ENCODE results near the gene HBZ.
A peak's percentile ranks its signal among the peaks of the same experiment; 100 is the strongest.
"Not testable (repeated sequence)": the region's sequence is repeated elsewhere in the genome, so short reads cannot be mapped to it uniquely, and the experiment has no call there.

HBZ gene

DNA sequence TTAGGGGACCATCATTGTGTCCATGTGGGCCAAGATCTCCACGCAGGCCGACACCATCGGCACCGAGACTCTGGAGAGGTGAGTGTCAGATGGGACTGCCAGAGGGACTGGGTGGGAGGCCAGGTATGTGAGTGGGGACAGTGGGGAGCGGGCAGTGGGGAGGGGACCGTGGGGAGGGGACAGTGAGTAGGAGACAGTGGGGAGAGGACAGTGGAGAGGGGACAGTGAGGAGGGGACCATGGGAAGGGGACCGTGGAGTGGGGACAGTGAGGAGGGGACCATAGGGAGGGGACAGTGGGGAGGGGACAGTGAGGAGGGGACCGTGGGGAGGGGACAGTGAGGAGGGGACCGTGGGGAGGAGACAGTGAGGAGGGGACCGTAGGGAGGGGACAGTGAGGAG lies 10.7 kb downstream of the HBZ start:
- no CpG with 5 or more reads among the region's 10 CpGs for WGBS, 2 donors (ENCODE audit: extremely low coverage in 2 of 2, insufficient read length in 2 of 2, insufficient replicate concordance in 1 of 2)
- H2AK5ac ChIP-seq (ENCODE audit: low read depth, low read length); H4K8ac ChIP-seq (ENCODE audit: low read depth, low read length); H2AFZ ChIP-seq (ENCODE audit: low read length); H3K9me3 ChIP-seq (replicated peaks in 1 of 2; ENCODE audit: control insufficient read depth in 2 of 2, insufficient read depth in 1 of 2, low read depth in 1 of 2, low read length in 2 of 2); H4K91ac ChIP-seq (ENCODE audit: low read depth, low read length, poor library complexity); H3K36me3 ChIP-seq (replicated peaks in 1 of 2; ENCODE audit: control insufficient read depth in 2 of 2, insufficient read depth in 2 of 2, low read length in 2 of 2); H3K4me2 ChIP-seq (ENCODE audit: insufficient read depth, low read length, poor library complexity, severe bottlenecking); H3K23ac ChIP-seq (ENCODE audit: low read depth, low read length, poor library complexity); H3K79me1 ChIP-seq (ENCODE audit: low read depth, low read length); H3K27ac ChIP-seq (replicated peaks; ENCODE audit: low read length); H2BK12ac ChIP-seq (ENCODE audit: low read length); H3K4ac ChIP-seq (ENCODE audit: low read length); H2BK5ac ChIP-seq (ENCODE audit: low read length); DNase-seq (ENCODE audit: low spot score); H3K4me3 ChIP-seq (ENCODE audit: low read length in 2 of 2); H2BK15ac ChIP-seq (ENCODE audit: low read length); H3K14ac ChIP-seq (ENCODE audit: low read length); H3K18ac ChIP-seq (ENCODE audit: low read length); H2BK120ac ChIP-seq (ENCODE audit: low read depth, low read length); H3K9ac ChIP-seq (ENCODE audit: low read depth, low read length, poor library complexity): not testable (repeated sequence)
- H3K27me3 ChIP-seq (ENCODE audit: control insufficient read depth in 3 of 3, insufficient read depth in 3 of 3, low read depth in 1 of 3, low read length in 3 of 3): peaks cover 28 to 71% (median 50%) of the 10 kb centered on the region in 3 experiments
- peaks cover 0 to 13% of the 10 kb centered on the region in 2 donors for H3K4me1 ChIP-seq (ENCODE audit: control insufficient read depth in 2 of 2, insufficient read depth in 1 of 2, low read depth in 1 of 2, low read length in 2 of 2)

DNA sequence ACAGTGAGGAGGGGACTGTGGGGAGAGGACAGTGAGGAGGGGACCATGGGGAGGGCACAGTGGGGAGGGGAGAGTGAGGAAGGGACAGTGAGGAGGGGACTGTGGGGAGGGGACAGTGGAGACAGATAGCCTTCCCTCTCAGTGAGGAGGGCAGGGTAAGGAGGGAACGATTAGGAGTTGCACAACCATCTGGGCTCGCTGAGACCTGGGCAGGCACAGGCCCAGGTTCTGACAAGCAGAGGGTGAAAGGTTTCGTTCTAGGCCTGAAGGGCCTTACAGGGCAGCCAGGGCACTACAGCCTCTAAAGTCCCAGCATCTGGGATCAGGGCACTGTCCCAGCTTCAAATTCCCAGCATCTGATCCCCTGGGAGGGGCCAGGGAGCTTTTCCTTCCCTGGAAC lies 11.3 kb downstream of the HBZ start:
- not testable (repeated sequence) for H2AFZ ChIP-seq (ENCODE audit: low read length); H2AK5ac ChIP-seq (ENCODE audit: low read depth, low read length); H3K79me1 ChIP-seq (ENCODE audit: low read depth, low read length); H4K91ac ChIP-seq (ENCODE audit: low read depth, low read length, poor library complexity); H3K18ac ChIP-seq (ENCODE audit: low read length); H2BK12ac ChIP-seq (ENCODE audit: low read length); H2BK15ac ChIP-seq (ENCODE audit: low read length); H3K14ac ChIP-seq (ENCODE audit: low read length); H3K4ac ChIP-seq (ENCODE audit: low read length); H4K8ac ChIP-seq (ENCODE audit: low read depth, low read length); H3K23ac ChIP-seq (ENCODE audit: low read depth, low read length, poor library complexity); H3K27ac ChIP-seq (replicated peaks; ENCODE audit: low read length); H3K4me3 ChIP-seq (ENCODE audit: low read length in 2 of 2); H3K36me3 ChIP-seq (replicated peaks in 1 of 2; ENCODE audit: control insufficient read depth in 2 of 2, insufficient read depth in 2 of 2, low read length in 2 of 2); H2BK5ac ChIP-seq (ENCODE audit: low read length); H3K4me2 ChIP-seq (ENCODE audit: insufficient read depth, low read length, poor library complexity, severe bottlenecking); H3K9me3 ChIP-seq (replicated peaks in 1 of 2; ENCODE audit: control insufficient read depth in 2 of 2, insufficient read depth in 1 of 2, low read depth in 1 of 2, low read length in 2 of 2); H2BK120ac ChIP-seq (ENCODE audit: low read depth, low read length); H3K9ac ChIP-seq (ENCODE audit: low read depth, low read length, poor library complexity); DNase-seq (ENCODE audit: low spot score)
- Histone ChIP-seq H3K4me1 (ENCODE audit: control insufficient read depth in 2 of 2, insufficient read depth in 1 of 2, low read depth in 1 of 2, low read length in 2 of 2) (peaks cover 0 to 13% of the 10 kb centered on the region in 2 donors), H3K27me3 (ENCODE audit: control insufficient read depth in 3 of 3, insufficient read depth in 3 of 3, low read depth in 1 of 3, low read length in 3 of 3) (peaks cover 32 to 73% (median 53%) of the 10 kb centered on the region in 3 experiments)
- no CpG with 5 or more reads among the region's 3 CpGs for WGBS, 2 donors (ENCODE audit: extremely low coverage in 2 of 2, insufficient read length in 2 of 2, insufficient replicate concordance in 1 of 2)

DNA sequence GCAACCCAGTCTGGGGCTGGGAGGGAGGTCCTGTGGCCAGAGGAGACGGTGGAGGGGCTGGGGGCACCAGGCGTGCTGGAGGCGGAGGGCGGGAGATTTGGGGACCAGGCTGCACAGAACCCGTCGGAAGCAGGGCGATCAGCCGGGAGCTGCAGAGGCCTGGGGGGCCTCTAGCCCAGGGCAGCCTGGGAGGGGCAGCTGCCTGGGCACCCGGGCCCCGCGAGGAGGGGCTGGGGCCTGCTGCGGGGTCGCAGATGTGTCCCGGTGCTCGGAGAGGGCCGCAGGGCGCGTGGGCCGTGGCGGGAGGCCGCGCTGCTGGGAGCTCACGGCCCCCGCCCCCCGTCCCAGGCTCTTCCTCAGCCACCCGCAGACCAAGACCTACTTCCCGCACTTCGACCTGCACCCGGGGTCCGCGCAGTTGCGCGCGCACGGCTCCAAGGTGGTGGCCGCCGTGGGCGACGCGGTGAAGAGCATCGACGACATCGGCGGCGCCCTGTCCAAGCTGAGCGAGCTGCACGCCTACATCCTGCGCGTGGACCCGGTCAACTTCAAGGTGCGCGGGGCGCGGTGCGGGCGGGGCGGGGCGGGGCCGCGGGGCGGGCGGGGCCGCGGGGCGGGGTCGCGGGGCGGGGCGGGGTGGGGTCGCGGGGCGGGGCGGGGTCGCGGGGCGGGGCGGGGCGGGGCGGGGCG lies 11.8 kb downstream of the HBZ start:
- not testable (repeated sequence) for H2AFZ ChIP-seq (ENCODE audit: low read length); H2BK15ac ChIP-seq (ENCODE audit: low read length); H3K23ac ChIP-seq (ENCODE audit: low read depth, low read length, poor library complexity); H3K27ac ChIP-seq (replicated peaks; ENCODE audit: low read length); H3K18ac ChIP-seq (ENCODE audit: low read length); H2BK120ac ChIP-seq (ENCODE audit: low read depth, low read length); H3K9ac ChIP-seq (ENCODE audit: low read depth, low read length, poor library complexity); H3K4me2 ChIP-seq (ENCODE audit: insufficient read depth, low read length, poor library complexity, severe bottlenecking); H3K9me3 ChIP-seq (replicated peaks in 1 of 2; ENCODE audit: control insufficient read depth in 2 of 2, insufficient read depth in 1 of 2, low read depth in 1 of 2, low read length in 2 of 2); H3K4ac ChIP-seq (ENCODE audit: low read length); H2AK5ac ChIP-seq (ENCODE audit: low read depth, low read length); H2BK5ac ChIP-seq (ENCODE audit: low read length); H3K4me3 ChIP-seq (ENCODE audit: low read length in 2 of 2); H3K14ac ChIP-seq (ENCODE audit: low read length); H3K36me3 ChIP-seq (replicated peaks in 1 of 2; ENCODE audit: control insufficient read depth in 2 of 2, insufficient read depth in 2 of 2, low read length in 2 of 2); H3K79me1 ChIP-seq (ENCODE audit: low read depth, low read length); H4K8ac ChIP-seq (ENCODE audit: low read depth, low read length); H4K91ac ChIP-seq (ENCODE audit: low read depth, low read length, poor library complexity); H2BK12ac ChIP-seq (ENCODE audit: low read length); DNase-seq (ENCODE audit: low spot score)
- peaks cover 32 to 74% (median 57%) of the 10 kb centered on the region in 3 experiments for H3K27me3 ChIP-seq (ENCODE audit: control insufficient read depth in 3 of 3, insufficient read depth in 3 of 3, low read depth in 1 of 3, low read length in 3 of 3)
- no CpG with 5 or more reads among the region's 80 CpGs for WGBS, 2 donors (ENCODE audit: extremely low coverage in 2 of 2, insufficient read length in 2 of 2, insufficient replicate concordance in 1 of 2)
- peaks cover 0 to 13% of the 10 kb centered on the region in 2 donors for H3K4me1 ChIP-seq (ENCODE audit: control insufficient read depth in 2 of 2, insufficient read depth in 1 of 2, low read depth in 1 of 2, low read length in 2 of 2)

DNA sequence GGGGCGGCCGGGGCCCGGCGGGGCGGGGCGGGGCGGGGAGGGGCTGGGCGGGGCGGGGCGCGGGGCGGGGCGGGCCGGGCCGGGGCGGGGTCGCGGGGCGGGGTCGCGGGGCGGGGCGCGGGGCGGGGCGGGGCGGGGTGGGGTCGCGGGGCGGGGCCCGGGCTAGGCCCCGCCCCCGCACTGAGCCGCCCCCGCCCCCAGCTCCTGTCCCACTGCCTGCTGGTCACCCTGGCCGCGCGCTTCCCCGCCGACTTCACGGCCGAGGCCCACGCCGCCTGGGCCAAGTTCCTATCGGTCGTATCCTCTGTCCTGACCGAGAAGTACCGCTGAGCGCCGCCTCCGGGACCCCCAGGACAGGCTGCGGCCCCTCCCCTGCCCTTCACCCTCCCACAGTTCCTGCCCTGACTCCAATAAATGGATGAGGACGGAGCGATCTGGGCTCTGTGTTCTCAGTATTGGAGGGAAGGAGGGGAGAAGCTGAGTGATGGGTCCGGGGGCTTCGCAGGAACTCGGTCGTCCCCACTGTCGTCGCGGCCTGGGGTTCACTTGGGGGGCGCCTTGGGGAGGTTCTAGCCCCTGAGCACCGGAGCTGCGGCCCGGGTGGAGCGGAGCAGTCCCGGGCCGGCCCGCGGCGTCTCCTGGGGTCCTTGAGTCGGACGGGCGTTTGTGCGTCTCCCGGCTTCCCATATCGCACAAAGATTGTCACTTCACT lies 12.5 kb downstream of the HBZ start:
- no peak for DNase-seq (ENCODE audit: low spot score)

More for the DNA sequence above, 12.5 kb downstream of the HBZ start:
- H3K36me3 ChIP-seq (replicated peaks in 1 of 2; ENCODE audit: control insufficient read depth in 2 of 2, insufficient read depth in 2 of 2, low read length in 2 of 2): no peaks in the 10 kb centered on the region
- H3K18ac ChIP-seq (ENCODE audit: low read length): no peak overlapping the region
- H3K4me1 ChIP-seq (ENCODE audit: control insufficient read depth in 2 of 2, insufficient read depth in 1 of 2, low read depth in 1 of 2, low read length in 2 of 2): peaks cover 0 to 13% of the 10 kb centered on the region in 2 donors
- no peak overlapping the region for H2AK5ac ChIP-seq (ENCODE audit: low read depth, low read length)
- no peaks in the 10 kb centered on the region for H3K9me3 ChIP-seq (replicated peaks in 1 of 2; ENCODE audit: control insufficient read depth in 2 of 2, insufficient read depth in 1 of 2, low read depth in 1 of 2, low read length in 2 of 2)
- H3K79me1 ChIP-seq (ENCODE audit: low read depth, low read length): no peaks in the 10 kb centered on the region
- H3K23ac ChIP-seq (ENCODE audit: low read depth, low read length, poor library complexity): no peak overlapping the region
- no peak overlapping the region for H4K91ac ChIP-seq (ENCODE audit: low read depth, low read length, poor library complexity)
- peak overlapping the region in 1 of 2 donors; percentile 60 for H3K4me3 ChIP-seq (ENCODE audit: low read length in 2 of 2)
- no peak overlapping the region for H3K27ac ChIP-seq (replicated peaks; ENCODE audit: low read length)
- H2BK120ac ChIP-seq (ENCODE audit: low read depth, low read length): no peak overlapping the region
- no peak overlapping the region for H2BK12ac ChIP-seq (ENCODE audit: low read length)
- no peak overlapping the region for H3K4ac ChIP-seq (ENCODE audit: low read length)
- H3K14ac ChIP-seq (ENCODE audit: low read length): peak overlapping the region; percentile 17
- H3K9ac ChIP-seq (ENCODE audit: low read depth, low read length, poor library complexity): no peak overlapping the region
- H3K4me2 ChIP-seq (ENCODE audit: insufficient read depth, low read length, poor library complexity, severe bottlenecking): peak overlapping the region; percentile 23
- peak overlapping the region; percentile 79 for H2AFZ ChIP-seq (ENCODE audit: low read length)
- no CpG with 5 or more reads among the region's 77 CpGs for WGBS, 2 donors (ENCODE audit: extremely low coverage in 2 of 2, insufficient read length in 2 of 2, insufficient replicate concordance in 1 of 2)
- H3K27me3 ChIP-seq (ENCODE audit: control insufficient read depth in 3 of 3, insufficient read depth in 3 of 3, low read depth in 1 of 3, low read length in 3 of 3): peaks cover 32 to 74% (median 59%) of the 10 kb centered on the region in 3 experiments
- H2BK15ac ChIP-seq (ENCODE audit: low read length): no peak overlapping the region
- H4K8ac ChIP-seq (ENCODE audit: low read depth, low read length): no peak overlapping the region
- no peak overlapping the region for H2BK5ac ChIP-seq (ENCODE audit: low read length)
